NCI-H2196 (cell line): ENCODE data around the gene FXYD2.

Experiments used
- DNase-seq: peaks from one replicate; lab custom pipeline; 2025; ENCODE audit not compliant: unreplicated experiment; lab: John Stamatoyannopoulos, UW

FXYD2 gene

DNA sequence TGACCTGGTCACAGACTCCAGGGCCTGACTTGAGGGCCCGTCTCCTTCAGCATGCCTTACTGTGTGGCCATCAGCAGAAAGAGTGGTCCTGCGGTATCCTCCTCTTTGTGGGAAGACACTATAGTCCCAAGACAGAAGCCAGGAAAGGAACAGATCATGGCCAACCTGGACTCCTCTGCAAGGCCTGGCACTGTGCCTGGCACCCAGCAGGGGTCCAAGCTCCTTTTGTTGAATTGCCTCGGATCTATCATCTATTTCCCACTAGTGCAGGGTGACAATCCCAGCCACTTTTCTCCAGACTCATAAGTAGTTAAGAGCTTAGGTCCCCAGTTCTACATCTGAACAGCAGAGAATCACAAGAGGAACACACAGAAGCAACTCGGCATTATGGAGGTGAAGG is 54.5 kb downstream of the FXYD2 start:
- peak; percentile 25 for DNase-seq
